Measurements from ENCODE around the gene PPCS. TPM values are rescaled to one million over a fixed set of nuclear protein-coding genes. Genes with fewer than 3 reads are reported as not detected.

Gene PPCS
- total and polyA plus RNA-seq, 2 of the 8 experiments (the other 6 are each of a cell fraction or from before 2014, with no cell fraction given): 24.5 to 35.3 TPM

DNA sequence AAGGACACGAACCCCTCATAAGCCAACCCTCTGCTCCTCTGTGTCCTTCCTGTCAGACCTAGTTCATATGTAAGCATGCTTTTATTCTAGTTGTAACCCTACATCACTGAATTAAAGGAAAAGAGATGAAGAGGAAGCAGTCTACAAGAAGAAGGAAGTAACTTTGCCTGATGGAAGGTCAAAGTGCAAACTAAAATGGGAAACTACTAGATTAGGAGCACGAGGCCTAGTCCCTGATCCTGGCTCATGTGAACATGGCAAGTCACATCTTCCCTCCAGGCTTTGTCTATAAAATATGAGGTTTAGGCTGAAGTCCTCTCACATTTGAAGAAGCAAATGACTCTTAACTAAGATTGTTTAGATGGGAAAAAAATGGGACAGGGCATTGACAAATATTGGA lies 13.7 kb upstream of the PPCS start:
- H4K8ac ChIP-seq (ENCODE audit: extremely low read depth, insufficient read depth, low read length): no peak overlapping the region
- no peak overlapping the region for H2BK20ac ChIP-seq (ENCODE audit: low read length)
- DNase-seq (ENCODE audit: low read depth in 1 of 2, low spot score in 2 of 2): no peak
- H3K9ac ChIP-seq (replicated peaks in 1 of 4; ENCODE audit: extremely low read depth in 1 of 4, low read depth in 3 of 4, low read length in 3 of 4): no peak overlapping the region
- no peaks in the 10 kb centered on the region for H3K23me2 ChIP-seq (ENCODE audit: low read depth, low read length)
- no peak overlapping the region for H3K14ac ChIP-seq (ENCODE audit: insufficient read length)
- H3K79me2 ChIP-seq (ENCODE audit: control insufficient read depth in 1 of 2, insufficient read depth in 2 of 2, low read length in 2 of 2): no peaks in the 10 kb centered on the region
- H3K9me3 ChIP-seq (ENCODE audit: insufficient read depth in 2 of 2, low read depth in 1 of 2, low read length in 1 of 2): no peaks in the 10 kb centered on the region
- H3K4me3 ChIP-seq (ENCODE audit: extremely low read depth in 1 of 4, insufficient read depth in 2 of 4, low read depth in 3 of 4, low read length in 4 of 4): no peak overlapping the region
- H3K27ac ChIP-seq (ENCODE audit: low read depth, low read length): no peak overlapping the region
- no peak overlapping the region for H3K18ac ChIP-seq (ENCODE audit: extremely low read depth, low read length)
- no peak for FAIRE-seq
- CTCF ChIA-PET (ENCODE audit: partially characterized antibody): interaction anchor here (0.9 kb wide), 1 partner anchor 130 kb away, joined by 4 read pairs; no protein-coding TSS in a partner anchor
- H2BK15ac ChIP-seq (ENCODE audit: low read length): no peak overlapping the region
- no peak overlapping the region for H3K4me2 ChIP-seq (ENCODE audit: insufficient read depth in 1 of 2, low read depth in 2 of 2, low read length in 2 of 2)
- no peak overlapping the region for H2BK5ac ChIP-seq (ENCODE audit: low read depth, low read length)
- no peak overlapping the region for H4K5ac ChIP-seq (ENCODE audit: insufficient read length, low read depth, low read length)
- no peak overlapping the region for H3K4ac ChIP-seq (replicated peaks; ENCODE audit: insufficient read length, low read depth, low read length)
- H3K27me3 ChIP-seq (replicated peaks in 1 of 4; ENCODE audit: control insufficient read depth in 3 of 4, extremely low read depth in 1 of 4, insufficient read depth in 3 of 4, low read length in 3 of 4): no peaks in the 10 kb centered on the region
- POLR2A ChIA-PET (ENCODE audit: partially characterized antibody): no interaction called here
- H2BK12ac ChIP-seq (ENCODE audit: low read depth, low read length): no peak overlapping the region
- no peak overlapping the region for H2BK120ac ChIP-seq (replicated peaks; ENCODE audit: low read depth, low read length)
- H2AK5ac ChIP-seq (ENCODE audit: low read depth, low read length): no peak overlapping the region
- no peaks in the 10 kb centered on the region for H3K4me1 ChIP-seq (replicated peaks in 1 of 4; ENCODE audit: control insufficient read depth in 3 of 4, insufficient read depth in 4 of 4, low read length in 3 of 4)
- no peak overlapping the region for H3K23ac ChIP-seq (ENCODE audit: insufficient read length)
- no peak overlapping the region for H4K91ac ChIP-seq (replicated peaks; ENCODE audit: insufficient read length, low read length)
- no peak overlapping the region for H3K56ac ChIP-seq (replicated peaks; ENCODE audit: insufficient read length, low read depth, low read length)
- no peaks in the 10 kb centered on the region for H3K36me3 ChIP-seq (ENCODE audit: control insufficient read depth in 2 of 4, insufficient read depth in 4 of 4, low read length in 3 of 4)
- no peaks in the 10 kb centered on the region for H3K79me1 ChIP-seq (ENCODE audit: low read depth, low read length)
- WGBS, 2 experiments (ENCODE audit: extremely low coverage in 1 of 2, insufficient coverage in 1 of 2, insufficient read length in 1 of 2, insufficient replicate concordance in 2 of 2, low coverage in 1 of 2, low lambda C conversion rate in 2 of 2, missing lambda C conversion rate in 1 of 2): 75% methylated on average over 2 of the region's 2 CpGs; no CpG with 5 or more reads in 1 of the 2 experiments
- H2AFZ ChIP-seq (ENCODE audit: low read length): no peak overlapping the region
- no peaks in the 10 kb centered on the region for H4K20me1 ChIP-seq (replicated peaks in 1 of 2; ENCODE audit: control insufficient read depth in 1 of 2, insufficient read depth in 2 of 2, low read length in 2 of 2)
- TF ChIP-seq TCF12 (IDR thresholded peaks at IDR 0.05; ENCODE audit: low read depth, low read length) (no peak), GABPA (IDR thresholded peaks at IDR 0.05; ENCODE audit: borderline replicate concordance, insufficient read depth, low read length) (no peak), KDM1A (IDR thresholded peaks at IDR 0.05; ENCODE audit: borderline replicate concordance, low read length) (no peak), SP1 (IDR thresholded peaks at IDR 0.05; ENCODE audit: low read depth, low read length) (no peak), JUN (IDR thresholded peaks at IDR 0.05; ENCODE audit: low read depth, low read length) (no peak), BRCA1 (IDR thresholded peaks at IDR 0.05; ENCODE audit: low read depth, low read length) (no peak), SIRT6 (IDR thresholded peaks at IDR 0.05; ENCODE audit: low read length) (no peak), ZNF274 (IDR thresholded peaks at IDR 0.05; ENCODE audit: borderline replicate concordance, extremely low read depth, low read length) (no peak), KDM4A (IDR thresholded peaks at IDR 0.05; ENCODE audit: low read depth, low read length, severe bottlenecking) (no peak), SIN3A (conservative IDR thresholded peaks at IDR 0.05 in 1 of 2, IDR thresholded peaks at IDR 0.05 in 1 of 2; ENCODE audit: low read depth in 1 of 2, low read length in 2 of 2) (no peak), NRF1 (IDR thresholded peaks at IDR 0.05; ENCODE audit: low read depth, low read length) (no peak), TAF7 (optimal IDR thresholded peaks at IDR 0.05; ENCODE audit: borderline replicate concordance, low read depth, low read length) (no peak)
- TF ChIP-seq, protein P1, sequence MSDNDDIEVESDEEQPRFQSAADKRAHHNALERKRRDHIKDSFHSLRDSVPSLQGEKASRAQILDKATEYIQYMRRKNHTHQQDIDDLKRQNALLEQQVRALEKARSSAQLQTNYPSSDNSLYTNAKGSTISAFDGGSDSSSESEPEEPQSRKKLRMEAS (IDR thresholded peaks at IDR 0.05): no peak
- TF ChIP-seq, protein P2, sequence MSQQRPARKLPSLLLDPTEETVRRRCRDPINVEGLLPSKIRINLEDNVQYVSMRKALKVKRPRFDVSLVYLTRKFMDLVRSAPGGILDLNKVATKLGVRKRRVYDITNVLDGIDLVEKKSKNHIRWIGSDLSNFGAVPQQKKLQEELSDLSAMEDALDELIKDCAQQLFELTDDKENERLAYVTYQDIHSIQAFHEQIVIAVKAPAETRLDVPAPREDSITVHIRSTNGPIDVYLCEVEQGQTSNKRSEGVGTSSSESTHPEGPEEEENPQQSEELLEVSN (IDR thresholded peaks at IDR 0.05): no peak
